HPDE6-E6E7 (cell line): Measurements from ENCODE around the gene THG1L.
A peak's percentile ranks its signal among the peaks of the same experiment; 100 is the strongest.
"Not testable (repeated sequence)": the region's sequence is repeated elsewhere in the genome, so short reads cannot be mapped to it uniquely, and the experiment has no call there.

Experiments
- DNase-seq: peaks from one replicate; pipeline ENCODE4 v3.0.0; 2011; ENCODE audit warnings: missing footprints; ENCODE audit errors: extremely low spot score

THG1L gene

GRCh38 chr5:157727858-157728257 is 3.4 kb upstream of the THG1L start:
- DNase-seq: not testable (repeated sequence)

- no peak for DNase-seq
These were observed 1.4 kb upstream of the THG1L start for GRCh38 chr5:157729858-157730257.

- no peak for DNase-seq
These were observed 334 bp upstream of the THG1L start for GRCh38 chr5:157730900-157731271.

GRCh38 chr5:157732130-157732514 is 902 bp downstream of the THG1L start:
- no peak for DNase-seq

GRCh38 chr5:157732596-157733262 is 1.5 kb downstream of the THG1L start:
- no peak for DNase-seq

- DNase-seq: no peak
These were observed 3.2 kb downstream of the THG1L start for GRCh38 chr5:157734436-157734835.

DNA sequence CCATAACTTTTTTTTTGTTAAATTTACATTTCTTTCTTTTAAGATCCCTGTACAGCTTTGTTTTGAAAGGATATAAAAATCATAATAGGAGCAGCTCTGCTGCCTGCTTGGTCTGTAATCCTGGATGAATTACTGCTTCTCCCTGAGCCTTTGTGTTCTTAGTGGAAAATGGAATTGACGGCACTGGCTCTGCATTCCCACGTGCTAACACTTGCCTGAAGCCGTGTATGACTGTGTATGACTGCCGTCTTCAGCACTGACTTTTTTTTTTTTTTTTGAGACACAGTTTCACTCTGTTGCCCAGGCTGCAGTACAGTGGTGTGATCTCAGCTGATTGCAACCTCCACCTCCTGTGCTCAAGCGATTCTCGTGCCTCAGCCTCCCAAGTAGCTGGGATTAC is 4.8 kb downstream of the THG1L start:
- DNase-seq: no peak

DNA sequence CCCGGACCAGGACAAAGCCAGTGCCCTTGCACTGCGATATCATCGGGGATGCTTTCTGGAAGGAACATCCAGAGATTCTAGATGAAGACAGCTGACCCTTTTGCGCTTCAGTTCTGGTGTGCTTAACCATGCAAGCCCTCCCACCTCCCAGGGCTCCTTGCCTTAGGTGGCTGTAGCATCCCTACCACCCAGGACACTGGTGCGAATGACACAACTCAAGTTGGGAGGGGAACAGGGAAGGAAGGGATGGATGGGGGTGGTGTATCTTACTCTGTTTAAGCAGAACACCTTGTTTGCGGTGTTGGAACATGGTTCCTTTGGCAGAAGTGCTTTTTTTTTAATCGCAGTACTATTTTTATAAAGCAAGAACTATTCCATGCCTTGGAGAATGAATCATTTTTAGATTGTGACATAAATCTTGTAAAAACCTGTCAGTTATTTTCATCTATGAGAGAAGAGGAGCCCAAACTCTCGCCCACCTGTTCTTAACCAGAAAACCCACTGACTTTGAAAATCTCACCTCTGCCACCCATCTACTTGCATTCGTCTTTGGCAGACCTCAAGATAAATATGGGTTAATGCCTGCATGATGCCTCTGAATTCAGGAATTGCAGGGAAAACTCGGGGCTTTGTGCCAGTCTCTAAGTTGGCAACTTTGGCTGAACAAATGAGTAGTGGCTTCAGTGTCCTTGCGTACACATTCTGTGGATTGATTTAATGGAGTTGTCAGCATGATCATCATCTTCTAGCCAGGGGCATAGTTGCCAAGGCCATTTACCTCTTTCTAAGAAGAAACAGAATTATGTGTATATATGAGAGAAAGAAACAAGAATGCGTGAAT is 8.4 kb downstream of the THG1L start:
- DNase-seq: no peak

DNA sequence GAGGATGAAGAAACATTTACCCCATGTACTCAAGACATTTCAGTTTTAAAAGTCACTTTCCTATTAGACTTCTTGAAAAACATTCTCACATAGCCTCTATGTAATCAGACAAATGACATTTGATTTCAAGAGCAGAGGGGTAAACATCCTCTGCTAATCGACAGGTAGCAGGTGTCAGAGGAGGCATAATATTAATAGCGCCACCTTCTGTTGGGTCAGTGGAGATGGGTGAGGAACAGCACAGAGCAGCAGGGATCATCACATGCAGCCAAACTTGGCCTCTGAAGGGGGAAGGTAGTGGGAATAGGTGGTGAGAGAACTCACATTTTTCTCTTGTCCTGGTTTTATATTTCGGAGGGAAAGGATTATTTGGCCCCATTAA is 9.0 kb downstream of the THG1L start:
- peak; percentile 43 for DNase-seq

GRCh38 chr5:157741131-157741530 is 9.9 kb downstream of the THG1L start:
- no peak for DNase-seq

DNA sequence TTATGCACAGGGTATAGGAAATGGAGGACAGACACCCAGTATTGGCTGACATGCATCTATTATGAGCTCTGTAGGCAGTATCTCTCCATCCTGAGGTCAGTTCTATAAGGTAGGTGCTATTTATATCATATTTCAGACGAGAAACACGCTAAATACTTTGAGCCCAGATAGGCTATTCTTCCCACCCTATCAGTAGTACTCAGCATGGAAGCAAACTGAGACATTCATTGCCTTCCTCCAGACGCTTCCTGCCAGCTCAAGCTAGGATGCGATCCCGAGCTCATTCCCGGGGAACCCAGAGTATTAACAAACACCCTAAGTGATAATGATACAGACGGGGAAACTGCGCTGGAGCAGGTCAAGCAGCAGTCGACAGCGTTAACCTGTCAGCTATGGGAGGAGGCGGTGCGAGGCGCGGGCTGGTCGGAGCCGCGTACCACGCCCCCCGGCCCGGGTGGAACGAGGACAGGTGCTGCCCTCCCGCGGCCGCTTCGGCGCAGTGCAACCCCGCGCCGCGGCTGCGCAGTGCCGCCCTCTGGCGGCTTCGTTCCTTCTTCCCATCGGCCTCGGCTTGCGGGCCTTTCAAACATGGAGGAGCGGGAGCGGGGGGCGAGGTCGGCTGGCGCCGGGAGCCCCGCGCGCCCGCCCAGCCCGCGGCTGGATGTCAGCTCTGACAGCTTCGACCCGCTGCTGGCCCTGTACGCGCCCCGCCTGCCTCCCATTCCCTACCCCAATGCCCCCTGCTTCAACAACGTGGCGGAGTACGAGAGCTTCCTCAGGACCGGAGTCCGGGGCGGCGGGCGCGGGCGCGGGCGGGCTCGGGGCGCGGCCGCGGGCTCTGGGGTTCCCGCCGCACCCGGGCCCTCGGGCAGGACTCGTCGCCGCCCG is 12.2 kb downstream of the THG1L start, which contains the start of gene LSM11:
Gene LSM11 (plus strand): TSS at position 550 of the 888 bp plus-strand sequence. CDS start 39 bp downstream, at position 589.
- peak; percentile 90 for DNase-seq

- DNase-seq: no peak
These were observed 13.1 kb downstream of the THG1L start for GRCh38 chr5:157744051-157745011.

- no peak for DNase-seq
These were observed 13.8 kb downstream of the THG1L start for GRCh38 chr5:157745041-157745456.

DNA sequence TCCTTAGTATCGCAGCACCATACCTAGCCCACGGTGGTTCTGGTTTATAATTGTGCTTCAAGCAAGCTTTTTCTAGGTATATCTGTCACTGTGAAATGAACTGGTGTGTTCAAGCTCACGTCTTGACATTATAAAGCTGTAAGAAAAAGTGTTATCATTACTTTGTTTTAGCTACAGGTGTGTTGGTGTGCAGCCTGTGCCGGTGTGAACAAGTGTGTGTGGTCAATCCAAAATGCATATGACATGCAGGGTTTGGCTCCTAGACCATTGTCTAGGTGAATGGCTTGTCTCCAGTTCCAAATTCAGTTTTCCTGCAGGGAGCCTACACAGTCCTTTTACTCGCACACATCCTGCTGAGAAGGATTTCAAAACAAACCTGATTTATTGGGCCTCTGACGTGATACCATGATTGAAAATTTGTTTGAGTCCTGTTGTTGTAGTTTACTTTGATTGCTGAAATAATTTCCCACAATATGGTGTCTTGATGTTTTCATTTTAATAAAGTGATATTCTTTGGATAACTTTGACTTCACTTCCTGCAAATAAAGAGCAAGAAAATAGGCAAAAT is 16.0 kb downstream of the THG1L start:
- no peak for DNase-seq

- DNase-seq: no peak
These were observed 16.8 kb downstream of the THG1L start for GRCh38 chr5:157747766-157748700.

- peak; percentile 43 for DNase-seq
These were observed 17.7 kb downstream of the THG1L start for GRCh38 chr5:157748760-157749461.

- no peak for DNase-seq
These were observed 18.2 kb downstream of the THG1L start for GRCh38 chr5:157749462-157749799.

GRCh38 chr5:157750320-157750719 is 19.1 kb downstream of the THG1L start:
- no peak for DNase-seq

DNA sequence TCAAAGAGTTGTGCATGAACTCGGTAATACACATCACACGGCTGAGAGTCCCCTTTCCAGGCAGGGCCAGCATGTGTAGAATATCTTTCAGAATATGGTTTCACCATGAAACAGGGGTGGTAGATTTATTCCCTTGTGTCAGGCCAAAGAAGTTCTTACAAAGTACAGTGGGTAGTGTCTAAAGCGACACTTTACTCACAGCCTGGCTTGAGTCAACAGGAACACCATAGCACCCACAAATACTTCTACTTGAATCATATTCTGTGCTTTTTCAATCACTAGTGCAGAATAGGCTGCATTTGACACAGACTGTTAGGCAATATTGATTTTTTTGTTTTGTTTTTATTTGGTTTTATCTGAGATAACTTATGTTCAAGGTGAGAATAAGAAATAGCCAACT is 24.9 kb downstream of the THG1L start:
- DNase-seq: no peak
